ENCODE data around the gene MGP.

The MGP gene

DNA sequence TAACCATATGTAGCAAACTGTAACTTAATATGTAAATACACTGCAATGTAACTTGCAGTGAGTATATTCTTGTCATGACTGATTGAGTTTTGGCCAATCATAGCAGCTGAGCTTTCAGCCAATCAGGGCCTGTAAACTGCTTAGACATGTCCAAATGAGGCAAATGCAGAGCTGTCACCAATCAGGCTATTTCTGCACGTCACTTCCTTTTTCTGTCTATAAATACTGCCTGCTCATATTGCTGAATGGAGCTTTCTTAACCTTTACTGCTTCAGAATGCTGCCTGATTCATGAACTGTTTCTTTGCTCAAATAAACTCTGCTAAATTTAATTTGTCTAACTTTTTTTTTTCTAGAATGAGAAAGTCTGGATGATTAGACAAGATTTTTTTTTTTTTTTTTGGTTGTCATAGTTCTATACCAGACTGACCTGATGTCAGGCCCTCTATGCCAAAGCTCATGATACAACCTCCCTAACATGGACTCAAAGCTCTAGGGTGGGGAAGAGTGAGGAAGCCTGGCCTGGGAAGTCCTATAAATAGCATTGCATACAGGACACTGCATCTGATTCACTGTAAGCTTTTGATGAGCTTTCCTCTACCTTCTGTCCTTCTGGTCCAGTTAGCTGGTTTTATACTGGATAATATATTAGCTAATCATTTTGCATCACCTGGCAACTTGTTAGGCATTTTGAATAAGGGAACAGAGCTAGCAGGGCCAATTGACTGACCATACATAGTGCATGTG is 12.0 kb downstream of the MGP start:
- no peak for DNase-seq
- intact Hi-C loops (cut with DNase I) = no loop called here

DNA sequence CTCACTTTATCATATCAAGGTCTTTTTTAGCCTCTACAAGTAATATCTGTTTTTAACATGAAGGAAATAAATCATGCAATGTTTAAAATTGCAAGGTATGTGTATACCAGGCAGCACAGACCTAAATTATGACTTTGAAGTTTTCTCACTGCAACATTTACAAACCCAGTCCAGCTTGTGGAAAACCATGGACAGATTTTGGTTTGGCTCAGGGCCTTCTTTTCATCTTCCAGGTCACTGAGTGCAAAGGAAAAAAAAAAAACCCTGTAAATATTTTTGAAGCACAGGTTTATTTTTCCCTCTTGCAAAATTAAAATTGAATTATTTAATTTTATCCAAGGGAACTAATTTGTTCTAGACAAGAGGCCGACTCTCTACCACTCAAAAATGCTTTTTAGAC is 13.8 kb downstream of the MGP start:
- no peak for DNase-seq
- intact Hi-C loops (cut with DNase I) = no loop called here

DNA sequence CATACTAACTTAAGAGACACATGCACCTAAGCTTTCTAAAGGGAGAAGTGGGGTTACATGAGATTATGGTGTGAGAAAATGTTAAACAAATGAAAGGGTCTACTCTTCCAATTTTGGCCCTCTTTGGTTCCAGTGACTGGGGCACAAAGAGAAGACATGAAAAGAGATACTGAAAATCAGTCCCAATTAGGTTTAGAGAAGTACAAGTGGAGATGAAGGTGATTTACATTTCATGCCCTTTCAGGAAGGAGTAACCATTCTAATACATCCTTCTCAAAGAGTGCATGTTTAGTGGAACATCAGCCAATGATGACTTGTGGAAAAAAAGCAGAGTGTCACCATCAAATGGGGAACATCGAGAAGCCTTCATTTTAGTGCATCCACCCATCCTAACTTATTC is 14.4 kb downstream of the MGP start:
- intact Hi-C loops (cut with DNase I) = no loop called here
- no peak for DNase-seq

DNA sequence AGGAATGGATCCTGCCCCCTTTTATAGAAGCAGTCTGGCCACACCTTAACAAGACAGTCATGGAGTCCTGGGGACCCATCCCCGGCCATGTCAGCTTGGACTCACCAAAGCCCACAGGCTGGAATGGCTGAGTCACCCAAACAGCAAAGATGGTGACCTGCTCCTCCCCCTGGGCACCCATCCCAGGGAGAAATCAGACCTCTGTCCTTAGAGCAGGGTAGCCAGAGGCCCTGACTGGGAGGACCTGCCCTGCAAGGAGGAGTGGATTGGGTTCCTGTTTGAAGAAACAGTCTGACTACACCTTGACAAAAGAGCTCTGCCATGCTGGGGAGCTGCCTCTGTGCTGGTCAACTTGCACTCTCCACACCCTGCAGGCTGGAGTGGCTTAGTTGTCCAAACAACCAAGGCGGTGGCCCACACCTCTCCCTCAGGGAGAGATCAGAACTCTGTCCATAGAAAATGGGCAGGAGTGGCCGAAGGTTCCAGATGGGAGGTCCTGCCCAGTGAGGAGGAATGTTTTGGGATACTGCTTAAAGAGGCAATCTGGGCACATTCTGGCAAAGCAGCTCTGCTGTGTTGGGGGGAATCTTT is 16.6 kb downstream of the MGP start:
- intact Hi-C loops (cut with DNase I) = no loop called here
- DNase-seq = no peak

DNA sequence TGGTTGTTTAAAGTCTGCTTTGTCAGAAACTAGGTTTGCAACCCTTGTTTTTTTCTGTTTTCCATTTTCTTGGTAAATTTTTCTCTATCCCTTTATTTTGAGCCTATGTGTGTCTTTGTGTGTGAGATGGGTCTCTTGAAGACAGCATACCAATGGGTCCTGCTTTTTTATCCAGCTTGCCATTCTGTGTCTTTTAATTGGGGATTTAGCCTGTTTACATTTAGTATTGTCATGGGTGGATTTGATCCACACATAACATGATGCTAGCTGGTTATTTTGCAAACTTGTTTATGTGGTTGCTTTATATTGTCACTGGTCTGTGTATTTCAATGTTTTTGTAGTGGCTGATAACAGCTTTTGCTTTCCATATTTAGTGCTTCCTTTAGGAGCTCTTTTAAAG is 25.2 kb downstream of the MGP start:
- no peak for DNase-seq
- intact Hi-C loops (cut with DNase I) = no loop called here

DNA sequence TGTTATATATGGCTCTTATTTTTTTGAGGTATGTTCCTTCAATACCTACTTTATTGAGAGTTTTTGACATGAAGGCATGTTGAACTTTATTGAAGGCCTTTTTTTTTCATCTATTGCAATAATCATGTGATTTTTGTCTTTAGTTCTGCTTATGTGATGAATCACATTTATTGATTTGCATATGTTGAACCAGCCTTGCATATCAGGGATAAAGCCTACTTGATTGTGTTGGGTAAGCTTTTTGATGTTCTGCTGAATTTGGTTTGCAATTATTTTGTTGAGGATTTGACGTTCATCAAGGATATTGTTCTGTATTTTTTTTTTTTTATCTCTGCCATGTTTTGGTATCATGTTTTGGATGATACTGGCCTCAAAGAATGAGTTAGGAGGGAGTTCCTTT is 27.1 kb downstream of the MGP start:
- DNase-seq = no peak
- intact Hi-C loops (cut with DNase I) = no loop called here

DNA sequence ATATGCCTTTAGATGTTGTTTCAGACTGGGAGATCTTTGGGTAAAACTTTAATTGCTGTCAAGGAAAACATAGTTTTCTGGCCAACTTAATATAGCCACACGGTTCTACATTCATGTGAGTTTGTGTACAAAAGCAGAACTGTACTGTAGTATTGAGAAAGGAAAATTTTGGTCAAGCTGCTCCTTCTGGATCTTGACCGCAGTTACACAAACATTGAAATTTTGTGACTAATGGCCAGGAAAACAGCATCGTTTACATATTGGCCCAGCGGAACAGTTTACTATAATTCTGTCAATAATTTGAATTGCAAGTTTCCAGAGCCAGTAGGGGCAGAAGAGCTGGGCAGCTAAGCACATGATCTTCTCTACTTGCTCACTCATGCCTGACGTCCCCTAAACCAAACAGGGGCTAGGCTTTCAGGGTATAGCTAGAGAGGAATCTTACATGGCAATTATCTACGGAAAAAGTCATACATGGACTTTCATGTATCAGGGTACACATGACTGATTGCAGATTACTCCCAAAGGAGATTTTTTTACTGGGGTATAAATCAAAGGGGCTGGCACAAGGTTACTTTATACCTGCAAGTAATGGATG is 31.0 kb downstream of the MGP start:
- intact Hi-C loops (cut with DNase I) = no loop called here
- no peak for DNase-seq

DNA sequence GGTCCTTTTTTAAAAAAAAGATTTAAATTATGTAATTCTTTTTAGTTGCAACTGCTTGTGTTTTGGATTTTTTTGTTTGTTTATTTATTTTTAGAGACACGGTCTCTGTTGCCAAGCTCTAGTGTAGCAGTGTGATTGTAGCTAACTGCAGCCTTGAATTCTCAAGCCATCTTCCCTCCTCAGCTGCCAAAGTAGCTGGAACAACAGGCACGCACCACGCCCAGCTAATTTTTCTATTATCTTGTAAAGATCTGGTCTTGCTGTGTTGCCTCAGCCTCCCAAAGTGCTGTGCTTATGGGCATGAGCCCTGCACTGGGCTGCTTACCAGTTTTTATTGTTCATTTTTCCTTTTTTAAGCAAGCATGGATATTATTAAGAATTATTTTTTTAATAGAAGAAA is 31.7 kb downstream of the MGP start:
- intact Hi-C loops (cut with DNase I) = no loop called here
- DNase-seq = no peak

DNA sequence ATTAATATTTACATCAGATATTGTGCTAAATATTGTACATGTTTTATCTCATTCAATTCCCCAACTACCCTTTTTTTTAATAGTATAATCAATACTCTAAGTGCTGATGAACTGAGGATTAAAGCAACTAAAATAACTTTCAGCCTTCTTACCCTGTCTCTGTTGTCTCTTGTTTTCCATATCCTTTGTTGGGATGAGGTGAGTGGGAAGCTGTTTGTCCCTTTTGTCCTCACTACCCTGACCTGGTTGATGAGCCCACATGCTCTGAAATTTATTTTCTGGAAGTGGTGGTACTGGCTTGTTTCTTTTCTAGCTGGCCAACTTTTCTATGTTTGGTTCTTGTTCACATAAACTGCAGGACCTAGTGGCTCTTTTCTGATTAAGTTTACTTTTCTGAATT is 32.8 kb downstream of the MGP start:
- intact Hi-C loops (cut with DNase I) = no loop called here
- DNase-seq = no peak

DNA sequence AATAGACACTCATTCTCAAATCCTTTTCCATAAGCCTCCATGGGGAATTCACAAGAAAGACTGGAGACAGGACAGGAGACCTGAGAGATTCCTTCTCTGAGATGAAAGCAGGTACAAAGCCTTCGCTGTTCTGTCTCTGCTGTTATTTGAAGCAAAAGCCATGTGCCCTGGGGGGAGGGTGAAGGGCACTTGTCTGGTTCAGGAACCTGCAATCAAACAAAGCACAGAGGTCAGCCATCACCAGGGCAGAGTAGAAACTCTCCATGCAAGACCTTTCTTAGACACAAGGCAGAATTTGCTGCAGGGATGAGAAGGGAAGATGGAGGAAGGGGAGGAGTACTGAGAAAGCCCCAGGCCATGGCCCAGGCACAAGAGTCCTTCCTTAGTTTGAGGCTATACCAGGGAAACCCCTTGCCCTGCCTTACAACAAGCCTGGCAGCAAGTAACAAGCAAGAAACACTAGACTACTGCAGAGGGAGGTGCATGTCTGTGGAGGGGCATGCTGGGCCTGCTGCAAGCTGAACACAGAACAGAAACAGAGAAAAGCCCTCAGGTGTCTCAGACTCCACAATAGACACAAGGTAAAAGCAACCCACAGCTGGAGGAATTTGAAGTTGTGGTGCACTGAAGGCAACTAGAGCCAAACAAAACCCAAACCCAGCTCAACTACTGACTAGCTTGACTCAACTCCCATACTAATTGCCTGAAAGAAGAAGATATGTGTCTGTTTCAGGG is 34.6 kb downstream of the MGP start:
- no peak for DNase-seq
- intact Hi-C loops (cut with DNase I) = no loop called here

DNA sequence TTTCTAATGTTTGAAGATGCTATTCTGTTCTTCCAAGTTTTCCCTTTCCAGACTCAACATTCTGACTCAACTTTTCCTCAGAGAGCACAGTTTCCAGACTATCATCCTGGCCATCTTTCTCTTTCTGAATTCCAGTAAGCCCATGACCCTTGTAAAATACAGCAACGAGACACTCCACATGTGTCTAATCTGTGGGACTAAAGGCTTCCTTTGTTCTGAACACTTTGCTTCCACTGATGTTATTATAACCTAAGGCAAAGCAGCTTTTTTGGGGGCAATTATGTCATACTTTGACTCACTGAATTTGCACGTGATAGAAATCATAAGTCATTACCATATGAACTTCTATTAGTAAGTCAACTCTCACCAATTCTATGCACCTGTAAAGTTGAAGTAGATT is 36.0 kb downstream of the MGP start:
- peak in 4 of 42 donors; percentile 6 to 39 (median 13) for DNase-seq
- intact Hi-C loops (cut with DNase I) = no loop called here

DNA sequence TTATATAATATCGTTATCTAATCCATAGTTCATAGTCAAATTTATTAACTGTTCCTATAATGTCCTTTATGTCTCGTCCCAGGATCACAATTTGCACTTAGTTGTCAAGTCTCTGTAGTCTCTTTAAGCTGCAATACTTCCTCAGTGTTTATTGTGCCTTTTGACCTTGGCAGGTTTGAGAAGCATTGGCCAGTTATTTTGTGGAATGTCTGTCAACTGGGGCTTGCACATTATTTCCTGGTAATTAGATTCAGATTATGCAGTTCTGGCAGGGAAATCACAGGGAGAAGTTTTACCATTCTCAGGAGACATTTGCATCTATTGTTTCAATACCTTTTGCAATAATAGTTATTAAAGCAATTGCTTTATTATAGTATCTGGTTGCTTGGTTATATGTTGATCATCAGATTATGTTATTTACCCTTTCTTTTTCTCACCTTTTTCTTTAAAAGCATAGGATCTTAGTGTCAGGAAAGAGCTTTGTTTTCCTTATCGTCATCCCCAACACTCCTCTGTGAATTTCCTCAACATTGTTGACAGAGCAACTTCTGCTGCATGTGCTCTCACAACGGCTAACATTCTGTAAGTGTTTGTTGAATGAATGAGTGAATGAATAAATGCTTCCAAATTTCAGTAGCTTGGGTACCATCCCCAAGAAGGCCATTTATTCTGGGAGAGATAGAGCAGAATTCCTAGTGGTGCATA is 38.6 kb downstream of the MGP start:
- intact Hi-C loops (cut with DNase I) = no loop called here
- no peak for DNase-seq

DNA sequence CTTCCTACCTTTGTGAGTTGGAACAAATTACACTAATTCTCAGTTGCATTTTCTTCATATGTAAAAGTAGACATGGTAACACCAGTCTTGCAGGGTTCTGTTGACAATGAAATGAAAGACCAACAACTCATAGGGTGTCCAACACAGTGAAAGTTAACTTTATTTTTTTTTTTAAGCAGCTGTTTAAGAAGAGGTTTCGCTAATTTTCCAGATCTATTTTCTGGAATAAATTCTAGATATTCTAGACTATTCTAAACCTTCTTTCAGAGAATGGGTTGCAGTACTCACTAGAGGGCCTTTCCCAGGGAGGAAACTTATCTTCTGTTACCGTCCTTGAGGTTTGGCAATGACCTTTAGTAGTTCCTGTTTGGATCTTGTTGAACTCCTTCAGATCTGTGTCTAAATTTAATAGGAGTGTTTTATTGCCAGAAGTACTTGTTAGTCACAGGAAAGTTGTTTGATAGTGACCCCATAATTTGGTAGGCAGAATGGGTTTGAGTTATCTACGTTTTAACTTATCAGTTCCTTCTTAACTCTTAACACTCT is 39.5 kb downstream of the MGP start:
- DNase-seq = no peak
- intact Hi-C loops (cut with DNase I) = no loop called here

DNA sequence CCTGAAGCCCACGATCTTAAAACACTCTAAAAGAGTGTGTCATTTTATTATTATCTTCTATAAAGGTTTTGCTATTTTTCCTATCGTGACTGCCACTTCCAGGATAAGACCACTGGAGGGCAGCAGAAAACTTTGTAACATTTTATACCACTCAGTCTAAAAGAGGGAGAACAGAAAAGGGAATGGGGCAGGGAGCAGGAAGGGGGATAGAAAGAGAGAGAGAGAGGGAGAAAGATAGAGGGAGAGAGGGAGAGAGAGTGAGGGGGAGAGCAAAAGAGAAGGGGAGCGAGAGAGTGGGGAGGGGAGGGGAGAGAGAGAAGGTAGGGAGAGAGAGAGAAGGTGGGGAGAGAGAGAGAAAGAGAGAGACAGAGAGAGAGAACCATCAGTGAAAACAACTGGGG is 40.3 kb downstream of the MGP start:
- peak in 30 of 42 donors; percentile 12 to 78 (median 48) for DNase-seq
- intact Hi-C loops (cut with DNase I) = no loop called here

DNA sequence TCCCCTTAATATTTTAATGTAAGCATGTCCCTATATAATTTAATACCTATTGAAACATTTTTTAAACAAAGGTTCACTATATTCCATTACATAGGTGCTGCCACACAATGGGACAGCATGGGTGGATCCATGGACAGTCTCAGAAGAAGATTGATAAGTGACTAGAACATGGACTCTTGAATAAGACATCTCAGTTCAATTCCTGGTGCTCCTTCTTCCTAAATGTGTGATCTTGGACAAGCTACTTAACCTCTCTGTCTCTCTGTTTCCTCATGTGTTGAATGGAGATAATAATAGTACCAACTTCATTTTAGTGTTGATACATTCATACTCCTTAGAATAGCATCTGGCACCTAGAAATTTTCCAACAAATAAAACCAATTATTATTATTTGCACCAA is 41.3 kb downstream of the MGP start:
- DNase-seq = no peak
- intact Hi-C loops (cut with DNase I) = loop anchor here (5.0 kb wide), 1 partner anchor 153 kb away; no protein-coding TSS in a partner anchor

DNA sequence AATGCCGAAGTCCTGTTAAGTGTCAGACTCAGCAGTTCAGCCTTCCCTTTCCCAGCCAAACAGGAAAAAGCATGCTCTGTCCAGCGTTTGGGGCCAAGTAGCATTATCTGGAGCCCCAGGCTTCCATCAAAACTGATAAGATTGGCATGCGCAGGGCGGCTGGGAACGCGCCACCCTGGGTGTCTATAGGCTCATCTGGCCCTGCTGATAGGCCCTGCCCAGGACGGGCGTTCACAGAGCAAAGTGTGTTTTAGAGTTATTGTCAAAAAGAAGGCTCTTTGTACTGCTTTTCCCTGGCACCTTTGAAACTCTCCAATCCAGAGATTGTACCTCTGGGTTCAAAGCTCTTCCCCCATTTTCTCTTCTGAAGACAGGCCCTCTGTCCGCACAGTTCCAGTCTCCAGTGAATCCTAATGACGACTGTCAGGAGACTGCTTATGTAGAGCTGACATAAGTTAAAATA is 42.2 kb downstream of the MGP start, which contains the start of gene ART4:
ART4 (minus strand) TSS at position 102 of the 463 bp plus-strand sequence. CDS start 413 bp downstream, outside the sequence.
- DNase-seq = no peak
- intact Hi-C loops (cut with DNase I) = loop anchor here (5.0 kb wide), 1 partner anchor 154 kb away; no protein-coding TSS in a partner anchor

DNA sequence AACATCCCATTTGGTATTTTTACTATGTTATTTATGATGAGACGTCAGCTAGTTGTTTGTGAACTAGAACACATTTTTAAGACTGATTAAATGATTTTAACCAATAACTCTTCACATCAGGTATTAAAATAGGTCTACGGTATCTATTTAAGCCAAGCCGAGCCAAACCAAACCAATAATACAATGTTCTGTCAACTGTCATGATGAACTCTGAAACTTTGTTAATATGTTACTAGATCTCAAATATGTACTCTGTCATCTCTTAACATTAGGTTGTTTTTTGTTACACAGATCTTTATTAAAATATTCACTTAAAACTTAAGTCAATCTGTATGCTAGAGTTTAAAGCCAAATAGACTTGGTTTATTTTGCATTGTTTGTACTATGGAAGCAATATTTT is 43.3 kb downstream of the MGP start:
- intact Hi-C loops (cut with DNase I) = loop anchor here (5.0 kb wide), 1 partner anchor 155 kb away; no protein-coding TSS in a partner anchor
- DNase-seq = no peak

DNA sequence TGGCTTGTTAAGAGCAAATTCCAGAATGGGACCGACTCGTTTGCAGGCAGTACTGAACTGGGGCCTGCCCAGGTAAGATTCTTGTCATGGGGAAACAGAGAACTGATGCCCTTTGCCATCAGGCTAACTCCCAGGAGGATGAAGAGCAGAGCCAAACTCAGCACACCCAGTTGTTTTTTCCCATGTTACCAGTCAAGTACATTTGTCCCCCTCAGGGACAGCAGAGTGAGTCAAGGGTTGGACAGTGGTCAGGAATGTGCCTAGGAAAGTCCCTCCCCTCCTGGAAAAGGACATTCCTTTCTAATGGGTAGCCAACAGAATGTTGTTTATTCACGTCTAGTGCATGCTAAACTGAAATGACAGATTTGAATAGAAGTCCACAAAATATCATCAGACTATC is 43.9 kb downstream of the MGP start:
- DNase-seq = no peak
- intact Hi-C loops (cut with DNase I) = loop anchor here (5.0 kb wide), 1 partner anchor 156 kb away; no protein-coding TSS in a partner anchor

DNA sequence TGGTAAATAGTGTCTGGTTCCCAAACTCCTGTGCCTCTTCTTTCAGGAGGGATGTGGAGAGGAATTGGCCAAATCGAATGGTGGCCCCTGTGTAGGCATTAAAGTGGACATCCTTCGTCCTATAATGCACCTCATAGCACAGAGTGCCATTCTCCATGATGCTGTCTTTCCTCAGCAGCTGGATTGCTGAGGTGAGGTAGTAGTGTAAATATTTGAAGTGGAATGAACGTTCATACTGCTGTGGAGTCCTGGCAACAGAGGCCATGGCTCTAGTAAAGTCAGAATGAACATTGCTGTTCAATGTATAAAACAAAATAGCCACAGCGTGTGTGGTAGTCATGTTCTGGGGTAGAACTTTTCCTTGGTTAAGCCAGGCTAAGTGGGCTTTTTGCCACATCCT is 45.0 kb downstream of the MGP start:
- intact Hi-C loops (cut with DNase I) = loop anchor here (5.0 kb wide), 1 partner anchor 157 kb away; no protein-coding TSS in a partner anchor
- DNase-seq = no peak

Measured in head of caudate nucleus (tissue), 42 donors.